ENCODE data around the gene KDM4C.
"Not testable (repeated sequence)": the region's sequence is repeated elsewhere in the genome, so short reads cannot be mapped to it uniquely, and the experiment has no call there.

GRCh38 chr9:6748861-6749260 lies 8.9 kb upstream of the KDM4C start:
- TF ChIP-seq EZH2 (IDR thresholded peaks at IDR 0.05; ENCODE audit: insufficient read depth, low read length); CTCF (IDR thresholded peaks at IDR 0.05; ENCODE audit: insufficient read depth, low read depth, low read length): not testable (repeated sequence)
